Right atrium auricular region (tissue), 2 donors: ENCODE measurements around the gene BATF2. TPM values are rescaled to one million over a fixed set of nuclear protein-coding genes. Genes with fewer than 3 reads are reported as not detected.

Experiments used
- DNase-seq: peaks from one replicate; pipeline ENCODE4 v3.0.0-alpha.2; 2019; ENCODE audit warnings: low spot score
- H3K27ac ChIP-seq, 2 donors: fragments of 200-600 bp; sonication (generic); 1 replicate in 1 of 2; 2 replicates in 1 of 2; pipeline ENCODE4 v1.5.1; 2016 to 2019
- H3K27me3 ChIP-seq, 2 donors: fragments of 200-600 bp; sonication (generic); one replicate each; pipeline versions ENCODE4 v1.5.1 to v1.6.0; 2017 to 2019
- H3K36me3 ChIP-seq: fragments of 200-600 bp; sonication (generic); one replicate; pipeline ENCODE4 v1.5.1; 2016
- H3K4me1 ChIP-seq, 2 donors: fragments of 200-600 bp; sonication (generic); one replicate each; pipeline versions ENCODE4 v1.5.1 to v1.6.0; 2017 to 2019
- H3K4me3 ChIP-seq, 2 donors: fragments of 200-600 bp; sonication (generic); 1 replicate in 1 of 2; 2 replicates in 1 of 2; pipeline ENCODE4 v1.5.1; 2017 to 2019; ENCODE audit warnings: mild to moderate bottlenecking in 1 of 2, moderate library complexity in 1 of 2
- H3K9me3 ChIP-seq, 2 donors: fragments of 200-600 bp; sonication (generic); one replicate each; pipeline ENCODE4 v1.5.1; 2019
- total RNA-seq, 2 donors: library from RNA; depleted of rRNA; stranded (reverse); fragments of >200 nt; gene quantifications; one replicate each; pipeline ENCODE4 v1.1.0, GENCODE V29; 2016
- TF ChIP-seq, protein P1 (sequence below), 2 donors: fragments of 200-600 bp; sonication (generic); IDR thresholded peaks; one replicate each; pipeline ENCODE4 v1.5.1; 2019; ENCODE audit warnings: antibody characterized with exemption in 2 of 2

Gene BATF2
- total RNA-seq, 2 donors from 2014 or later, result 1.1 to 1.6 TPM

GRCh38 chr11:64971421-64972233 lies 25.1 kb downstream of the BATF2 start, which contains the start of gene MAJIN:
Gene MAJIN (minus strand): TSS chr11:64972108. CDS start chr11:64959405, 12,703 bp downstream.
- H3K36me3 ChIP-seq, result no peaks in the 10 kb centered on the region
- peak within 1 kb of the TSS; percentile 23 to 40 for H3K4me3 ChIP-seq
- no peaks in the 10 kb centered on the region for H3K27me3 ChIP-seq
- TF ChIP-seq, protein P1, sequence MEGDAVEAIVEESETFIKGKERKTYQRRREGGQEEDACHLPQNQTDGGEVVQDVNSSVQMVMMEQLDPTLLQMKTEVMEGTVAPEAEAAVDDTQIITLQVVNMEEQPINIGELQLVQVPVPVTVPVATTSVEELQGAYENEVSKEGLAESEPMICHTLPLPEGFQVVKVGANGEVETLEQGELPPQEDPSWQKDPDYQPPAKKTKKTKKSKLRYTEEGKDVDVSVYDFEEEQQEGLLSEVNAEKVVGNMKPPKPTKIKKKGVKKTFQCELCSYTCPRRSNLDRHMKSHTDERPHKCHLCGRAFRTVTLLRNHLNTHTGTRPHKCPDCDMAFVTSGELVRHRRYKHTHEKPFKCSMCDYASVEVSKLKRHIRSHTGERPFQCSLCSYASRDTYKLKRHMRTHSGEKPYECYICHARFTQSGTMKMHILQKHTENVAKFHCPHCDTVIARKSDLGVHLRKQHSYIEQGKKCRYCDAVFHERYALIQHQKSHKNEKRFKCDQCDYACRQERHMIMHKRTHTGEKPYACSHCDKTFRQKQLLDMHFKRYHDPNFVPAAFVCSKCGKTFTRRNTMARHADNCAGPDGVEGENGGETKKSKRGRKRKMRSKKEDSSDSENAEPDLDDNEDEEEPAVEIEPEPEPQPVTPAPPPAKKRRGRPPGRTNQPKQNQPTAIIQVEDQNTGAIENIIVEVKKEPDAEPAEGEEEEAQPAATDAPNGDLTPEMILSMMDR (IDR thresholded peaks at IDR 0.05), result no peak
- peak; percentile 83 for DNase-seq
- peaks cover 0 to 14% of the 10 kb centered on the region in 2 donors for H3K4me1 ChIP-seq
- H3K9me3 ChIP-seq, result no peaks in the 10 kb centered on the region
- H3K27ac ChIP-seq, result no peak within 1 kb of the TSS

DNA sequence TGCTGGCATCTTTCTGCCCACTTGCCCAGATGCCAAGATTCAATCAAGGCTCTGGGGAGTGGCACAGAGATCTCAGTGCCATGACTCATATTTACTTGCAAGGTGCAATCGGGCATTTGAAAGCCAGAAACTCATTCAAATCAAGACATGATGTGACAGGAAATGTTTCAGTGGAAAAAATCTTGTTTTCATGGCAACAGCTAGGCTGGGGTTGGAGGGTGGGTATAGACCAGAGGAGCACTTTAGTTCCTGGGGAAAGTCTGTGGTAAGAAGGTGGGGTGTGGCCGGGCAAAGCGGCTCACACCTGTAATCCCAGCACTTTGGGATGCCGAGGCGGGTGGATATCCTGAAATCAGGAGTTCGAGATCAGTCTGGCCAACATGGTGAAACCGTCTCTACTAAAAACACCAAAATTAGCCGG lies 26.0 kb downstream of the BATF2 start:
- H3K27me3 ChIP-seq, result no peaks in the 10 kb centered on the region
- H3K36me3 ChIP-seq, result no peaks in the 10 kb centered on the region
- H3K4me1 ChIP-seq, result peaks cover 0 to 14% of the 10 kb centered on the region in 2 donors
- no peaks in the 10 kb centered on the region for H3K9me3 ChIP-seq
- H3K27ac ChIP-seq, result no peak overlapping the region
- TF ChIP-seq, protein P1 (IDR thresholded peaks at IDR 0.05), result no peak
- no peak for DNase-seq
- H3K4me3 ChIP-seq, result no peak overlapping the region

DNA sequence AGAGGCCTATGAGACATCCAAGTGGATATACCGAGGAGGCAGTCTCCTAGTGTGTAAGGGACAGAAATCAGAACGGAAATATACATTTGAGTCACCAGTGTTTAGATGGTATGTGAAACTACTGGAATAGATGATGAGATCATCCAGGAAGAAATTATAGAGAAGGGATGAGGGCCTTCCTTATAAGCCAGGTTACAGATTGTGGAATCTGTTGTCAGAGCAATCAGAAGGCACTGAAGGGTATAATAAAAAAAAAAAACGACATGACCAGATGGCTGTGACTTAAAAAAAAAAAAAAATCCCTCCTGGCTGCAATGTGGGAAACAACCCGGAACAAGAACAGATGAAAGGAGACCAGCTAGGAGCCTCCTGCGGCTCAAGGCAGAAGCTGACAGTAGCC lies 27.6 kb downstream of the BATF2 start:
- Histone ChIP-seq H3K27ac (no peak overlapping the region), H3K36me3 (no peaks in the 10 kb centered on the region), H3K27me3 (no peaks in the 10 kb centered on the region), H3K9me3 (no peaks in the 10 kb centered on the region), H3K4me1 (peaks cover 0 to 14% of the 10 kb centered on the region in 2 donors), H3K4me3 (no peak overlapping the region)
- TF ChIP-seq, protein P1 (IDR thresholded peaks at IDR 0.05), result no peak
- no peak for DNase-seq

- H3K27me3 ChIP-seq, result no peaks in the 10 kb centered on the region
- H3K4me3 ChIP-seq, result no peak overlapping the region
- peaks cover 0 to 11% of the 10 kb centered on the region in 2 donors for H3K4me1 ChIP-seq
- TF ChIP-seq, protein P1 (IDR thresholded peaks at IDR 0.05), result no peak
- no peaks in the 10 kb centered on the region for H3K36me3 ChIP-seq
- H3K9me3 ChIP-seq, result no peaks in the 10 kb centered on the region
- no peak overlapping the region for H3K27ac ChIP-seq
- DNase-seq, result no peak
Measured at GRCh38 chr11:64967375-64967774, 29.4 kb downstream of the BATF2 start.

GRCh38 chr11:64963072-64963631 lies 33.6 kb downstream of the BATF2 start:
- Histone ChIP-seq H3K9me3 (no peaks in the 10 kb centered on the region), H3K4me3 (no peak overlapping the region), H3K27ac (no peak overlapping the region), H3K27me3 (no peaks in the 10 kb centered on the region), H3K4me1 (no peaks in the 10 kb centered on the region), H3K36me3 (no peaks in the 10 kb centered on the region)
- DNase-seq, result no peak
- TF ChIP-seq, protein P1 (IDR thresholded peaks at IDR 0.05), result no peak
